GM19397 (cell line): ENCODE results near the gene MTRF1L.
"Not testable (repeated sequence)": the region's sequence is repeated elsewhere in the genome, so short reads cannot be mapped to it uniquely, and the experiment has no call there.

Source experiments
- ATAC-seq: cut with Tn5 transposase; IDR thresholded peaks from one replicate; pipeline ENCODE4 v1.9.1; 2021; ENCODE audit warnings: mild to moderate bottlenecking, moderate library complexity; ENCODE audit not compliant: unreplicated experiment

The MTRF1L gene

GRCh38 chr6:153012856-153013255, 10.3 kb upstream of the MTRF1L start:
- no peak for ATAC-seq

- ATAC-seq = no peak
These were observed 819 bp upstream of the MTRF1L start for GRCh38 chr6:153003366-153003690.

- peak; percentile 27 for ATAC-seq
These were observed 519 bp downstream of the MTRF1L start for GRCh38 chr6:153001767-153002612.

DNA sequence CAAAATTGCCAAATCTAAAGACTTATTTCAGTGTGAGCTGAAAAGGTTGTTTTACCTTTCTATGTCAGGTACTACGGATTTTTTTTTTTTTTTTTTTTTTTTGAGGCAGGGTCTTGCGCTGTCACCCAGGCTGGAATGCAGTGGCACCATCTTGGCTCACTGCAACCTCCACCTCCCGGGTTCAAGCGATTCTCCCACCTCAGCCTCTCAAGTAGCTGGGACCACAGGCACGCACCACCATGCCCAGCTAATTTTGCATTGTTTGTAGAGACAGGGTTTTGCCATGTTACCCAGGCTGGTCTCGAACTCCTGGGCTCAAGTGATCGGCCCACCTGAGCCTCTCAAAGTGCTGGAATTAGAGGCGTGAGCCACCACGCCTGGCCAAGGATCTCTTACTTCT, 1.7 kb downstream of the MTRF1L start:
- ATAC-seq = not testable (repeated sequence)

DNA sequence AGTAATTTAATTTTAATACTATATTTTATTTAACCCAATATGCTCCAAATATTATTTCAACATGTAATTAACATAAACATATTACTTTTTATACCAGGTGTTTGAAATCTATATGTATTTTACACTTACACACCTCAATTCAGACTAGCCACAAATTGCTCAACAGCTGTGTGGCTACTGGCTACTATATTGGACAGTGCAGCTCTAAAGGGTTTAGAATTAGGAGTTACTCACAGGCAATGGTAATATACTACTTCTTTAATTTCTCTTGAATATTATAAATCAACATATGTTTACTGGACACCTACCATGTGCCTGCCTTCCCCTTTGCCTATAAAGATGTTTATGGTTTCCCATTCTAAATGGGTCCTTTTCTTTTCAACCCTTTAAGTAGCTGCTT, 2.3 kb downstream of the MTRF1L start:
- ATAC-seq = no peak

DNA sequence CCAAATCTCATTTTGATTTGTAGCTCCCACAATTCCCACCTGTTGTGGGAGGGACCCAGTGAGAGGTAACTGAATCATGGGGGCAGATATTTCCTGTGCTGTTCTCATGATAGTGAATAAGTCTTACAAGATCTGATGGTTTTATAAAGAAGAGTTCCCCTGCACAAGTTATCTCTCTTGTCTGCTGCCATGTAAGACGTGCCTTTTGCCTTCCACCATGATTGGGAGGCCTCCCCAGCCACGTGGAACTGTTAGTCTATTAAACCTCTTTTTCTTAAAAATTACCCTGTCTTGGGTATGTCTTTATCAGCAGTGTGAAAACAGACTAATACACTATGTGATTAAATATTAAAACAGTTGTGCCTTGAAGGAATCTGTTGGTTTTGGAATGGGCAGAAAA, 3.0 kb downstream of the MTRF1L start:
- not testable (repeated sequence) for ATAC-seq

DNA sequence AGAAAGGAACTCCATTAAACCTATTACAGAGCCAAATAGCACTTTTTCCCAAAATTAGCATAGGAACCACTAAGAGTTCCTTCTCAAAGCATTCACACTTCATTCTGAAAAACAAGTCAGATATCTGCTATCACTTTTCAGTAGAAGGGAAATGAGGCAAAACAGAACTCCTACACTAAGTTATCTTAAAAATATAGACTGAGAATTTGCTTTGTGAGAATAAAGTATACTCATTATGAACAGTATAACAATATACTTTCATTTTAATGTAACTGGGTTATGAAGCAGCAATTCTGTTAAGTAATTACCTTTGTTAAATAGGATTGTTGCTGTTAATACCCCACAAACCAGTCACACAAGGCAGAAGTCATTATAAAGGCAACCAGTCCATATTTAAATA, 8.7 kb downstream of the MTRF1L start:
- ATAC-seq = no peak

DNA sequence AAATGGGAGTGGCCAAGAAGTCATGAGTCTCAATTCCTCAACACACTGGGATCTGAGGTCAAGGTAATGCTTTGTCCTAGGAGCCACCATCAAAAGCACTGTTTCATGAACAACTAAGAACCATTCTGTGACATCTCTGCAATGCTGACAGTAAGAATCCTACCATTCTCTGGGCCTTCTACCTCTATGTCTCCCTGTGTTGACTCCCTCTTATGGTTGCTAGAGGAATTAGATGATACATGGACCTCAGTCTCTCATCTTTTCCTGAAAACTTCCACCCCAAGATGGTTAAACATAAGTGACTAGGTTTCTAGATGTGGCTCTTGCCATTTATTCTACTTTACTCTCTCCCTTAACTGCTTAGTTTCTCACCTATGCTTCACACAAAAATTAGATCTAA, 9.1 kb downstream of the MTRF1L start:
- no peak for ATAC-seq

GRCh38 chr6:152986978-152987377, 15.5 kb downstream of the MTRF1L start:
- ATAC-seq = no peak

GRCh38 chr6:152985300-152985699, 17.2 kb downstream of the MTRF1L start:
- ATAC-seq = not testable (repeated sequence)

GRCh38 chr6:152984513-152984872, 18.0 kb downstream of the MTRF1L start:
- peak; percentile 9 for ATAC-seq

- ATAC-seq = peak; percentile 12
These were observed 18.6 kb downstream of the MTRF1L start for GRCh38 chr6:152983637-152984512.

DNA sequence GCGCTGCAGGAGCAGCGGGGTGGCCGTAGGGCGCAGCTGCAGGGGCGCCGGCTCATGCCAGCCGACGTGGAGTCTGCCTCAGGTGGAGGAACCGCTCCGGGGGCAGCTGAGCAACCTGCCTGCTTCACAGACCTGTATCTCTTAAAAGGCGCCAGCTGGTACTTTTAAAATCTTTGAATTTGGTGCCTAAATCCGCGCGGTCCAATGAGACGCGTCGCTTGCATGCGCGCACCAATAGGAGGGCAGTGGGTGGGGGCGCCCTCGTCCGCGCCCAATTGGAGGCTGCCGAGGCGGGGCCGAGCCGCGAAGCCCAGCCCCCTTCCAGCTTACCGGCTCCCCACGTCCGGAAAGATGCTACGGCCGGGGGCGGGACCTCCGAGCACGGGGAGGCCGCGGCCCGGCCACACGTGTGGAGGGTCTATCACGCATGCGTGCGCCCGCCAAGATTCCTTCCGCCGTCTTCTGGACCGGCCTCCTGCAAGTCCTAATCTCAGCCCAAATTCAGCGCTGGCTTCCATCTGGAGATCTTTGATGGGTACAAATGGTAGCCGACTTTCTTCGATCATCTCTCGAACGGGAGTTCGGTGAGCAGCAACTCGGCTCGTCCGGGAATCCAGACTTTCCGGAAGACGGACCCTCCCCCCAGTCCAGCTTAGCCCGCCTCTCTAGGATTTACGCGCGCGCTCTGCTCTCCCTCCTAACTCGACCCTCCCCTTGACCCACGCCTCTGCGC, 19.4 kb downstream of the MTRF1L start, which contains the start of gene FBXO5:
TSS of gene FBXO5 (minus strand) at position 138 of the 733 bp plus-strand sequence. CDS start at position 56, 82 bp downstream.
- peak; percentile 88 for ATAC-seq

- ATAC-seq = peak; percentile 1
These were observed 20.3 kb downstream of the MTRF1L start for GRCh38 chr6:152981989-152982903.

- ATAC-seq = no peak
These were observed 21.3 kb downstream of the MTRF1L start for GRCh38 chr6:152981219-152981618.

- ATAC-seq = no peak
These were observed 21.9 kb downstream of the MTRF1L start for GRCh38 chr6:152980656-152981055.

GRCh38 chr6:152979116-152979515, 23.4 kb downstream of the MTRF1L start:
- no peak for ATAC-seq

- ATAC-seq = no peak
These were observed 24.5 kb downstream of the MTRF1L start for GRCh38 chr6:152978058-152978457.

DNA sequence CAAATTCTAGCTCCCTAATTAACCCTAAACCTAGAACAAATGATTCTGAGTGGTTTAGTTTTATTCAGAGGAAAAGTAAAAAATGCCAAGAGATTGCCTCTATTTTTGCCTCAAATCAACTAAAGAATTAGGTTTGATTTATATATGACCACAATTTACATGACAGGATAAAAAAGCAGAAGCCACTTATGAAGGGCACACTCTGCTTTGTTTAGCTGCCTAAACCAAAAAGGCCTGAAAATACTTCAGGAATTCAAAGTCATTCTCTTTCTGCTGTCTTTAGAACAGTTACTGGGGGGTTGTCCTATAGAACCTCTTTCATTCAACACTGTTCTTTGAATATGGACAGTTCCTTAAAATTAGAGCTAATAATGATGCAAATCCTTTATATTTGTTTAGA, 25.0 kb downstream of the MTRF1L start:
- ATAC-seq = no peak

- ATAC-seq = no peak
These were observed 25.8 kb downstream of the MTRF1L start for GRCh38 chr6:152976749-152977148.
